Measurements from ENCODE around the gene HAGH.
A peak's percentile ranks its signal among the peaks of the same experiment; 100 is the strongest.

HAGH gene

GRCh38 chr16:1768767-1769401, 57.7 kb downstream of the HAGH start:
- Histone ChIP-seq H3K9ac (ENCODE audit: low read depth, low read length) (no peak overlapping the region), H3K36me3 (ENCODE audit: insufficient read depth, low read depth, low read length) (peaks cover 17% of the 10 kb centered on the region; the same call in 1 of the 2 replicates), H3K27ac (ENCODE audit: low read length) (no peak overlapping the region)

GRCh38 chr16:1768061-1768766, 58.4 kb downstream of the HAGH start:
- no peaks in the 10 kb centered on the region for H3K27me3 ChIP-seq (ENCODE audit: insufficient read depth, low read length)
- H3K27ac ChIP-seq (ENCODE audit: low read length) = no peak overlapping the region
- peaks cover 4% of the 10 kb centered on the region; the same call in 1 of the 2 replicates for H3K4me1 ChIP-seq (ENCODE audit: insufficient read depth, low read length)
- H3K36me3 ChIP-seq (ENCODE audit: insufficient read depth, low read depth, low read length) = peaks cover 17% of the 10 kb centered on the region; the same call in 1 of the 2 replicates
- H3K9ac ChIP-seq (ENCODE audit: low read depth, low read length) = no peak overlapping the region
- no peaks in the 10 kb centered on the region for H3K9me3 ChIP-seq (ENCODE audit: insufficient read depth, low read depth, low read length)
- H3K4me3 ChIP-seq (ENCODE audit: low read length) = no peak overlapping the region

More at GRCh38 chr16:1768767-1769401, 57.7 kb downstream of the HAGH start:
- H3K27me3 ChIP-seq (ENCODE audit: insufficient read depth, low read length) = no peaks in the 10 kb centered on the region
- no peaks in the 10 kb centered on the region for H3K9me3 ChIP-seq (ENCODE audit: insufficient read depth, low read depth, low read length)
- H3K4me1 ChIP-seq (ENCODE audit: insufficient read depth, low read length) = peaks cover 4% of the 10 kb centered on the region; the same call in 1 of the 2 replicates
- no peak overlapping the region for H3K4me3 ChIP-seq (ENCODE audit: low read length)

- H3K4me3 ChIP-seq (ENCODE audit: low read length) = no peak overlapping the region
- H3K4me1 ChIP-seq (ENCODE audit: insufficient read depth, low read length) = peaks cover 4% of the 10 kb centered on the region; the same call in 1 of the 2 replicates
- peaks cover 17% of the 10 kb centered on the region; the same call in 1 of the 2 replicates for H3K36me3 ChIP-seq (ENCODE audit: insufficient read depth, low read depth, low read length)
These were observed 59.3 kb downstream of the HAGH start for GRCh38 chr16:1767116-1767994.

GRCh38 chr16:1766701-1767100, 59.9 kb downstream of the HAGH start:
- Histone ChIP-seq H3K4me1 (ENCODE audit: insufficient read depth, low read length) (peaks cover 4% of the 10 kb centered on the region; the same call in 1 of the 2 replicates), H3K9ac (ENCODE audit: low read depth, low read length) (no peak overlapping the region), H3K27ac (ENCODE audit: low read length) (no peak overlapping the region), H3K9me3 (ENCODE audit: insufficient read depth, low read depth, low read length) (no peaks in the 10 kb centered on the region), H3K36me3 (ENCODE audit: insufficient read depth, low read depth, low read length) (peaks cover 17% of the 10 kb centered on the region; the same call in 1 of the 2 replicates), H3K27me3 (ENCODE audit: insufficient read depth, low read length) (no peaks in the 10 kb centered on the region), H3K4me3 (ENCODE audit: low read length) (no peak overlapping the region)

More at GRCh38 chr16:1767116-1767994, 59.3 kb downstream of the HAGH start:
- H3K9ac ChIP-seq (ENCODE audit: low read depth, low read length) = no peak overlapping the region
- H3K27me3 ChIP-seq (ENCODE audit: insufficient read depth, low read length) = no peaks in the 10 kb centered on the region
- H3K9me3 ChIP-seq (ENCODE audit: insufficient read depth, low read depth, low read length) = no peaks in the 10 kb centered on the region
- H3K27ac ChIP-seq (ENCODE audit: low read length) = no peak overlapping the region

- Histone ChIP-seq H3K9me3 (ENCODE audit: insufficient read depth, low read depth, low read length) (no peaks in the 10 kb centered on the region), H3K4me3 (ENCODE audit: low read length) (no peak overlapping the region), H3K27me3 (ENCODE audit: insufficient read depth, low read length) (no peaks in the 10 kb centered on the region), H3K9ac (ENCODE audit: low read depth, low read length) (no peak overlapping the region), H3K27ac (ENCODE audit: low read length) (no peak overlapping the region), H3K4me1 (ENCODE audit: insufficient read depth, low read length) (peaks cover 4% of the 10 kb centered on the region; the same call in 1 of the 2 replicates), H3K36me3 (ENCODE audit: insufficient read depth, low read depth, low read length) (peaks cover 17% of the 10 kb centered on the region; the same call in 1 of the 2 replicates)
These were observed 60.4 kb downstream of the HAGH start for GRCh38 chr16:1766231-1766630.

GRCh38 chr16:1765826-1766225, 60.8 kb downstream of the HAGH start:
- no peaks in the 10 kb centered on the region for H3K27me3 ChIP-seq (ENCODE audit: insufficient read depth, low read length)
- H3K36me3 ChIP-seq (ENCODE audit: insufficient read depth, low read depth, low read length) = peaks cover 17% of the 10 kb centered on the region; the same call in 1 of the 2 replicates
- H3K4me3 ChIP-seq (ENCODE audit: low read length) = no peak overlapping the region
- H3K4me1 ChIP-seq (ENCODE audit: insufficient read depth, low read length) = peaks cover 4% of the 10 kb centered on the region; the same call in 1 of the 2 replicates
- H3K9me3 ChIP-seq (ENCODE audit: insufficient read depth, low read depth, low read length) = no peaks in the 10 kb centered on the region
- H3K27ac ChIP-seq (ENCODE audit: low read length) = no peak overlapping the region
- no peak overlapping the region for H3K9ac ChIP-seq (ENCODE audit: low read depth, low read length)

GRCh38 chr16:1764971-1765370, 61.7 kb downstream of the HAGH start:
- H3K9me3 ChIP-seq (ENCODE audit: insufficient read depth, low read depth, low read length) = no peaks in the 10 kb centered on the region
- H3K4me1 ChIP-seq (ENCODE audit: insufficient read depth, low read length) = peaks cover 4% of the 10 kb centered on the region; the same call in 1 of the 2 replicates
- no peak overlapping the region for H3K4me3 ChIP-seq (ENCODE audit: low read length)
- H3K27me3 ChIP-seq (ENCODE audit: insufficient read depth, low read length) = no peaks in the 10 kb centered on the region
- H3K9ac ChIP-seq (ENCODE audit: low read depth, low read length) = no peak overlapping the region
- H3K36me3 ChIP-seq (ENCODE audit: insufficient read depth, low read depth, low read length) = peaks cover 17% of the 10 kb centered on the region; the same call in 1 of the 2 replicates
- no peak overlapping the region for H3K27ac ChIP-seq (ENCODE audit: low read length)

GRCh38 chr16:1763521-1764511, 62.8 kb downstream of the HAGH start:
- H3K4me1 ChIP-seq (ENCODE audit: insufficient read depth, low read length) = peaks cover 4% of the 10 kb centered on the region; the same call in 1 of the 2 replicates
- H3K36me3 ChIP-seq (ENCODE audit: insufficient read depth, low read depth, low read length) = peaks cover 17% of the 10 kb centered on the region; the same call in 1 of the 2 replicates
- H3K27ac ChIP-seq (ENCODE audit: low read length) = no peak overlapping the region
- no peaks in the 10 kb centered on the region for H3K27me3 ChIP-seq (ENCODE audit: insufficient read depth, low read length)
- H3K9ac ChIP-seq (ENCODE audit: low read depth, low read length) = no peak overlapping the region; the same call in 1 of the 2 replicates
- H3K4me3 ChIP-seq (ENCODE audit: low read length) = peak overlapping the region; percentile 54
- no peaks in the 10 kb centered on the region for H3K9me3 ChIP-seq (ENCODE audit: insufficient read depth, low read depth, low read length)

- Histone ChIP-seq H3K27ac (ENCODE audit: low read length) (no peak overlapping the region), H3K9ac (ENCODE audit: low read depth, low read length) (no peak overlapping the region), H3K4me3 (ENCODE audit: low read length) (no peak overlapping the region), H3K36me3 (ENCODE audit: insufficient read depth, low read depth, low read length) (peaks cover 17% of the 10 kb centered on the region; the same call in 1 of the 2 replicates), H3K4me1 (ENCODE audit: insufficient read depth, low read length) (peaks cover 4% of the 10 kb centered on the region; the same call in 1 of the 2 replicates), H3K27me3 (ENCODE audit: insufficient read depth, low read length) (no peaks in the 10 kb centered on the region), H3K9me3 (ENCODE audit: insufficient read depth, low read depth, low read length) (no peaks in the 10 kb centered on the region)
These were observed 63.6 kb downstream of the HAGH start for GRCh38 chr16:1762879-1763520.

GRCh38 chr16:1762196-1762878, 64.3 kb downstream of the HAGH start:
- no peaks in the 10 kb centered on the region for H3K9me3 ChIP-seq (ENCODE audit: insufficient read depth, low read depth, low read length)
- peaks cover 4% of the 10 kb centered on the region; the same call in 1 of the 2 replicates for H3K4me1 ChIP-seq (ENCODE audit: insufficient read depth, low read length)
- no peak overlapping the region for H3K9ac ChIP-seq (ENCODE audit: low read depth, low read length)
- no peaks in the 10 kb centered on the region for H3K27me3 ChIP-seq (ENCODE audit: insufficient read depth, low read length)
- 0 out of 2 replicates have a peak, but pooled peaks cover 11% of the 10 kb centered on the region for H3K36me3 ChIP-seq (ENCODE audit: insufficient read depth, low read depth, low read length)
- H3K27ac ChIP-seq (ENCODE audit: low read length) = no peak overlapping the region
- no peak overlapping the region for H3K4me3 ChIP-seq (ENCODE audit: low read length)
